HG03039 (cell line): Measurements from ENCODE around the gene MAPK11.

ENCODE experiments used
- ATAC-seq: cut with Tn5 transposase; IDR thresholded peaks from one replicate; pipeline ENCODE4 v1.9.1; 2021; ENCODE audit warnings: mild to moderate bottlenecking, moderate library complexity; ENCODE audit not compliant: unreplicated experiment

Gene MAPK11

GRCh38 chr22:50250555-50251476, 19.4 kb downstream of the MAPK11 start, which contains the start of gene HDAC10:
TSS of gene HDAC10 (minus strand) at chr22:50251265. CDS start at chr22:50251032, 233 bp downstream.
- peak; percentile 47 for ATAC-seq

- ATAC-seq: no peak
Observed at GRCh38 chr22:50250249-50250554, 20.0 kb downstream of the MAPK11 start.

DNA sequence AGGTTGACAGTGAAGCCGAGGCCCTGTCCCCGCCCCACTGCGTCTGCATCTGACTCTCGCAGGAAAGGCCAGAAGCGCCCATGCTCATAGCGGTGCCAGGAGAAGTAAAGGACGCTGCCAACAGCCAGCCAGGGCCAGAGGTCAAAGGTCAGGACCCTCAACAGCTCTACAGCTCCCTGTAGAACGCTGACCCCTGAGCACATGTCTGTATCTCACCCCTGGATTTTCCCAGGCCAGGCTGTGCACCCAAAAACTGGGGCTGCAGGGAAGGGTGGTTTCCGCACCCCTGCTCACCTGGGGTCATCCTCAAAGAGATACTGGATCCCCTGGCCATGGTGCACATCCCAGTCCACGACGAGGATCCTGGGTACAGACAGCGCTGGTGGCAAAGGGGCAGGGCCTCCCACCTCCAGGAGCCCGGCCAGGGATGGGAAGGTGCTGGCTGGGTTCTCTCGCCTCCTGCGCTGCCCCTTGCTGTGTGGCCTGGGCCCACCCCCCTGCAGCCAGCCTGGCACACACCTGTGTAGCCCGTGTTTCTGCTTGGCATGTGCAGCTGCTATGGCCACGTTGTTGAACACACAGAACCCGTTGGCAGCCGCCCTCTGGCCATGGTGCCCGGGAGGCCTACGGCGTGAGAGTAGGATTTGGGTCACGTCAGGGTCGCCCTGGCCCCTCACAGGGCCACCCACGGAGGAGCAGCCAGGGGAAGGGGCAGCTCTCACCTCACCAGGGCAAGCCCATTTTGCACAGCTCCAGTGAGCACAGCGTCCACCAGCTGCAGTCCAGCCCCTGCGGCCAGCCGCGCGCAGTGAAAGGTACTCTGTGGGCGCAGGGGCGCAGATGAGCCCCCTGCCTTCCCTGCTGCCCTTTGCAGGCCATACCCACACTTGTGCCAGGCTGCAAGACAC, 20.6 kb downstream of the MAPK11 start:
- ATAC-seq: no peak

GRCh38 chr22:50248196-50249081, 21.7 kb downstream of the MAPK11 start:
- ATAC-seq: no peak

- no peak for ATAC-seq
Observed at GRCh38 chr22:50247748-50248147, 22.4 kb downstream of the MAPK11 start.

DNA sequence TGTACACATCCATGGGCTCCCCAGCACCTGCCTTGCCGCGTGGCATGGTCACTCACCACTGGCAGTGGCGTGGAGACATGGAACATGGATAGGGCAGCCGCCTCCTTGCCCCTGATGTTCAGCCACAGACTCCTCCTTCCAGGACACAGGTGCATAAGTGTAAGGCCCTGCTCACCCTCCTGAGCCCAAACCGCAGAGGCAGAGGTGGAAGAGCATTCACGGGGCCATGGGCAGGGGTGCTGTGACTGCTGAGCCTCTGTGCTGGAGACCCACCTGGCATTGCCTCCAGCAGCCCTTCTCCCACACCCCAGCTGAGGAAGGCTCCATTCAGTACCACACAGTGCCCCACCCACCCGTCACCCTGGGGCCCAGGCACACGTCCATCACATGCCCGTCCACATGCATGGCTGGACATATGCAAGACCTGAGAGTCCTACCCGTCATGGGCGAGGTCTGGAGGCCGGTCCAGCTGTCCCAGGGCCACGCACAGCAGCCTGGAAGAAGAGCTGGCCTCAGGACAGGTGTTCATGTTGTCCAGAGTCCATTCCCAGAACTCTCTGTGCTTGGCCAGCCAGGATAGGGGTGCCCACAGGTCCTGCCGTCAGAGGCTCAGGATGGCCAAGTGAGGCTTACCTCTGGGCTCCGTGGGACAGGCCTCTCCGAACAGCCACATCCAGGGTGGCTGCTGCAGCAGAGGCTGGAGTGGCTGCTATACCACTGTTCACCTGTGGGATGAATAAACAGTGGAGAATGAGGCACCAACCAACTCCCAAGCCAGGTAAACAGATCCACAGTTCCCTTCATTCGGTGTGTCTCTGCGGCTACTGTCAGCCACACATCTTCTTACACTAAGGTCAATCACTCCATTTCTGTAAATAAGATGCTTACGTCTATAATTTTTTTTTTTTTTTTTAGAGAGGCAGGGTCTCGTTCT, 23.7 kb downstream of the MAPK11 start:
- ATAC-seq: no peak

- no peak for ATAC-seq
Observed at GRCh38 chr22:50245214-50246072, 24.7 kb downstream of the MAPK11 start.

DNA sequence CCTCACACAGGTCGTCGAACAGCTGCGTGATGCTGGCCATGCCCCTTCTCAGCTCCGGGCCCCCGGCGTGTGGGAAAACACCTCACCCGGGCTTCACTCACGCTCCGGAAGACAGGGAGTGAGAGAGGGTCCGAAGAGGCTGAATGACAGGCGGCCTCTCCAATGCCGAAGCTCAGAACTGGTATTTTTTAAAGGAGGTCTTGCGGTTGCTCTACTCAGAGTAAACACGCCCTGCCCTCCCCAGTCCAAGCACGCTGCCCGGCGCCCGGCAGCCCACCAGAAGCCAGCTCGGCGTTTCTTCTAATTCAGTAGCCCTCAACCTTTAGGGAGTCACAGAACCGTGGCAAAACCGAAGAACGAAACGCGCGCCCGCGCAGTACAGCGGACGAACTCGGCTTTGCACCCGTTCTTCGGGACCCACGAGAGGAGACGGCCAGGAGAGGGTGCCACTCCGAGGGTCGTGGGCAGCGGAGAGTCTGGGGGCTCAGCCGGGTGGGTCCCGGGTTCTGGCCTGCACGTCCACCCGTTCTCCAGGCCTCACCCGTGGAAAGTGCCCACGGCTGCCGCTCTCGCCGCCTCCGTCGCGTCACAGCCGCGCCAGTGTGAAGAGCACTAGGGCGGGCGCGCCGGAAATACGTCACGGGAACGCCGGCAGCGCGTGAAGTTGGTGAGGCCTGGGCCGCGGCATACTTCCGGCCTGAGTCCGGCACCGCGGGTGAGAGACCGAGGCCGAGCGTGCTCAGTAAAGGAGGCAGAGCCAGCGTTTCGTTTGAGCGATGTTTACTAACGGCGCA, 25.6 kb downstream of the MAPK11 start, which contains the start of gene TUBGCP6:
TSS of gene TUBGCP6 (minus strand) at position 604 of the 794 bp plus-strand sequence. CDS start at position 40, 564 bp downstream.
- ATAC-seq: peak; percentile 70

- ATAC-seq: peak; percentile 0
Observed at GRCh38 chr22:50243685-50244419, 26.3 kb downstream of the MAPK11 start.

GRCh38 chr22:50242406-50242949, 27.7 kb downstream of the MAPK11 start:
- ATAC-seq: no peak

GRCh38 chr22:50238755-50239154, 31.4 kb downstream of the MAPK11 start:
- ATAC-seq: no peak

DNA sequence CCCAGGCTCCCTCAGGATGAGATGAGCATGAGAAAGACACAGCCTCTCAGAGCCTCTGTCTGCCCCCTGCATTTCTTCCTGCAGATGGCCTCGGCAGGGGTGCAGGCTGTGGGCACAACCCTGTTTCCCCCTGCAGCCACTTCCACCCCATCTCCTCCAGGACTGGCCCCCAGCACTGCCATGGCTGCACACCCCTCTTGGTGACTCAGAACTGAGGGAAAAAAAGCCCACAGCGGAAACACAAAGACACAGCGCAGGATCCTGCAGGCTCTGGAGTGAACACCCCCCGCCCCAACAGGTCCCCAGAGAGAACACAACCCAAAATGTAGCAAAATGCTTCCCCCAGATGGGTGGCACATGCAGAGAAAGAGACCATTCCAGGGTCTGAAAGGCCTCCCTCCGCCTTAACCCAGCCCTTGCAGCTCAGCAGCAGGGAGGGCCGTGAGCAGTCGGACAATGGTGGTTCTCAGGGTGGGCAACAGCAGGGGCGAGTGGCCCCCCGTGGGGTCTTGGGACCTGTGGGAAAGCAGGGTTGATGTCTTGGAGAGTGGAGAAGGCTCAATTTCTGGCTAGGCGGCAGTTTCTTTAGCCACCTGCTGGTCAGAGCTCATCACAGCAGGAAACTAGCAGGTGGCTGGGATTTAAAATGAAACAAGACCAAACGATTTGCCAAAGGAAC, 33.3 kb downstream of the MAPK11 start:
- ATAC-seq: no peak

DNA sequence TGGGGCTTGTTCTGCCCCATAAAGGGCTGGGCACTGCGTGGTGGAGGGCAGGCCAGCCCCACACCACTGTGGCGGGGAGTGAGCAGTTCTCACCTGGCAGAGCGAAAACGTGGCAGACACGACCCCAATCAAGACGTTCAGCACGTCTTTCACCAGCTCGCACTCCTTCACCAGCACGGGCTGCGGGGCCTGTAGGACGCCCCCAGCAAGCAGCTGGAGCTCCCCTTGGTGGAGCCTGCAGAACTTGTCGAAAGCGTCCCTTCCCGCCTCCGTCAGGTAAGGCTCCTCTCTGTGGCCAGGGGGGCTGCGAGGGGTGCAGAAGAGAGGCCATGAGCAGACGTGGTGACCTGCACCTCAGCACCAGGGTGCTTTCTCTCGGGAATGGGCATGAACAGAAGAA, 37.0 kb downstream of the MAPK11 start:
- ATAC-seq: no peak

- ATAC-seq: no peak
Observed at GRCh38 chr22:50232481-50233151, 37.6 kb downstream of the MAPK11 start.

- ATAC-seq: no peak
Observed at GRCh38 chr22:50229370-50229769, 40.8 kb downstream of the MAPK11 start.

DNA sequence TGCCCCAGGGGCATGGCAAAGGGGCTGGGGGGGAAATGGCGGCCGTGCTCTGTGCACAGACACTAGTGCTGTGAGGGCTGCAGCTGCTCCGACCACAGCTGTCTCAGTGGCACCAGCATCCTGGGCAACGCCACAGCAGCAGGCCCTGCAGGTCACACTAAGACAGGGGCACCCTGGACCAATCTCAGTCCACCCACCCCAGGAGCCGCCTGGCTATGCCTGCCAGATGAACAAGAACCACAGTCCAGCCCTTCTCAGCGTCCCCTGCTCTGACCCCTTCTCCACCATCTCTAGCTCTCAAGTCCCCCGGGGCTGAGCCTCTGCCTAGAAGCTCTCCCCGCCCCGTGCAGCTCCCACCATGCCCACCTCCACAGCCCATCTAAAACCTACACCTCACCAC, 41.8 kb downstream of the MAPK11 start:
- no peak for ATAC-seq
